H1 (cell line): ENCODE data around the gene ORAI3. TPM values are rescaled to one million over a fixed set of nuclear protein-coding genes. Genes with fewer than 3 reads are reported as not detected.

Source experiments
- CTCF ChIP-seq, 3 experiments: IDR thresholded peaks; 1 replicate in 2 of 3; 2 replicates in 1 of 3; pipeline versions ENCODE4 v1.5.1 to v1.6.1; 2011; ENCODE audit warnings: low read length in 3 of 3, mild to moderate bottlenecking in 3 of 3, inconsistent platforms in 2 of 3, low read depth in 1 of 3, moderate library complexity in 1 of 3; ENCODE audit not compliant: insufficient read depth in 1 of 3; ENCODE audit errors: control extremely low read depth in 1 of 3
- EGR1 ChIP-seq: IDR thresholded peaks from 2 replicates; pipeline ENCODE4 v1.6.1; 2011; ENCODE audit warnings: low read depth, low read length, borderline replicate concordance
- EP300 ChIP-seq, 2 experiments: IDR thresholded peaks; 1 replicate in 1 of 2; 2 replicates in 1 of 2; pipeline ENCODE4 v1.6.1; 2011 to 2012; ENCODE audit warnings: low read depth in 2 of 2, low read length in 2 of 2, mild to moderate bottlenecking in 2 of 2, borderline replicate concordance in 1 of 2, inconsistent platforms in 1 of 2, moderate library complexity in 1 of 2
- EZH2 ChIP-seq: fragments of 200-600 bp; sonication (generic); IDR thresholded peaks from 2 replicates; pipeline ENCODE4 v1.7.1; 2012; ENCODE audit warnings: low read depth, mild to moderate bottlenecking, moderate library complexity, low read length, inconsistent platforms; ENCODE audit not compliant: severe bottlenecking
- PHF8 ChIP-seq: fragments of 200-600 bp; sonication (generic); conservative IDR thresholded peaks from 2 replicates; pipeline ENCODE4 v1.7.1; 2012; ENCODE audit warnings: low read depth, mild to moderate bottlenecking, inconsistent platforms, low read length, moderate library complexity
- RXRA ChIP-seq: IDR thresholded peaks from 2 replicates; pipeline ENCODE4 v1.6.1; 2011; ENCODE audit warnings: low read depth, mild to moderate bottlenecking, low read length, moderate library complexity; ENCODE audit not compliant: insufficient read depth
- TAF1 ChIP-seq: IDR thresholded peaks from 2 replicates; pipeline ENCODE4 v1.6.1; 2011; ENCODE audit warnings: mild to moderate bottlenecking, low read depth, low read length
- TAF7 ChIP-seq: optimal IDR thresholded peaks from 2 replicates; pipeline ENCODE3; 2011; ENCODE audit warnings: low read depth, mild to moderate bottlenecking, inconsistent platforms, low read length, moderate library complexity, borderline replicate concordance
- TBP ChIP-seq: IDR thresholded peaks from 2 replicates; pipeline ENCODE4 v1.6.1; 2011; ENCODE audit warnings: low read depth, low read length, improper control_type of control experiment
- TCF12 ChIP-seq: IDR thresholded peaks from 2 replicates; pipeline ENCODE4 v1.6.1; 2011; ENCODE audit warnings: low read depth, mild to moderate bottlenecking, low read length
- TEAD4 ChIP-seq: IDR thresholded peaks from 2 replicates; pipeline ENCODE4 v1.6.1; 2012; ENCODE audit warnings: low read depth, low read length, inconsistent platforms, mixed read lengths
- YY1 ChIP-seq: IDR thresholded peaks from 2 replicates; pipeline ENCODE4 v1.6.1; 2011; ENCODE audit warnings: low read depth, mild to moderate bottlenecking, low read length
- polyA plus RNA-seq, 7 experiments: library from polyadenylated mRNA; depleted of rRNA in 3 of 7; stranded (reverse) in 5 of 7; unstranded in 2 of 7; fragments of >200 nt in 5 of 7; fragments of 200-250 nt in 2 of 7; gene quantifications; 1 replicate in 5 of 7; 2 replicates in 1 of 7; 4 replicates in 1 of 7; pipeline versions ENCODE4 v1.2.1 to v1.2.3, GENCODE V29; 2011 to 2013; ENCODE audit warnings: missing spikeins in 2 of 7, mixed read lengths in 2 of 7
- total RNA-seq: library from RNA; stranded (reverse); fragmentation: NEBNext Ultra II Directional; extraction: Animal tissue kit (Norgen Biotek cat#: 25700); gene quantifications from 2 replicates; pipeline ENCODE4 v1.2.1, GENCODE V29; 2021

ORAI3 gene
- total and polyA plus RNA-seq, 2 of the 8 experiments (the other 6 are each of a cell fraction or from before 2014, with no cell fraction given), result 8.7 to 24.5 TPM

DNA sequence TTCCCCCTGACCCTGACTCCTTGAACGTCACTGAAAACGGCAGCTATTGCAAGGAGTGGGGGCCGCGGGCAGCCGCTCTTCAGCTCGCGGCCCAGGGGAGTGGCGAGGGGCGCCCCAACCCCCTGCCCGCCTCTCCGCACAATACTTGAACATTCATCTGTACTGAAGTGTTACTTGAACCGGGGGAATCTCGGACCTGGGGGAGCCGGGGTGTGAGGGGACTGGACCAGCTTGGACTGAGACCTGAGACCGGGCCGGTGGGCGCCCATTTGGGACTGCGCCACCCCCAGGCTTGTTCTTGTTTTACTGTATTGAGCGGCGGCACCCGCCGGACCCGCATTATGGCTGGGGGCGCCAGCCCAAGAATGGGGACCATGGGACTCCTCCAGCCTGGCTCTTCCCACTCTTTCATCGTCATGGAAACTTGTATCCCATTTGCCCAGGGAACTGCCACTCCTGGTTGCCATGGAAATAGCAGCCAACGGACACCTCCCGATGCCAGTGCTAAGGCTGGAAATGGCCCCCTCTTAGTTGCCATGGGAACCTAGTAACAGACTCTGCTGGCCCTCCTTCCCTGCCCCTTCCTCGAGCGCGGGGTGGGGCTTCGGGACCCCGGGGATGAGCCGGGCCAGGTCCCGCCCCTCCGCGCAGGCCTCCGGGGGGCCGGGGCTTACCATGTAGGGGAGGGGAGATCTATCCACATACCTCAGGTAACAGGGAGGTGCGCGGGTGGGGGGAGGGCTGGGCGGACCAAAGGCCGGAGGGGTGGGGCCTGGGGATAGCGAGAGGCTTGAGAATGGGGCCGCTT lies 805 bp upstream of the ORAI3 start (continued):
- TF ChIP-seq CTCF (IDR thresholded peaks at IDR 0.05; ENCODE audit: control extremely low read depth in 1 of 3, insufficient read depth in 1 of 3, low read depth in 1 of 3, low read length in 3 of 3), result peak; percentile 5 to 28 (median 14); a peak in 3 of 4 replicates
- TF ChIP-seq TBP, result peak; percentile 42
- peak; percentile 71 for TF ChIP-seq YY1
- peak; percentile 31 for TF ChIP-seq TAF7
- TF ChIP-seq TCF12, result no peak
- TF ChIP-seq EZH2, result no peak
- peak; percentile 34; the same call in 1 of the 2 replicates for TF ChIP-seq TEAD4
- peak; percentile 38; the same call in 1 of the 2 replicates for TF ChIP-seq PHF8
- TF ChIP-seq EGR1, result peak; percentile 25; the same call in 1 of the 2 replicates
- peak in 1 of 2 experiments; percentile 73; a peak in 1 of 3 replicates for TF ChIP-seq EP300 (IDR thresholded peaks at IDR 0.05; ENCODE audit: borderline replicate concordance in 1 of 2, low read depth in 2 of 2, low read length in 2 of 2)
- peak; percentile 73 for TF ChIP-seq TAF1
- TF ChIP-seq RXRA, result no peak
